CD4-positive, alpha-beta T cell treated with Interleukin-17A for 4 hours (primary cell): ENCODE measurements around the gene TMEM201.
"Not testable (repeated sequence)": the region's sequence is repeated elsewhere in the genome, so short reads cannot be mapped to it uniquely, and the experiment has no call there.

Source experiments
- DNase-seq: peaks from one replicate; pipeline ENCODE4 v3.0.0-alpha.2; 2020; ENCODE audit warnings: mixed read lengths

The TMEM201 gene, protein sequence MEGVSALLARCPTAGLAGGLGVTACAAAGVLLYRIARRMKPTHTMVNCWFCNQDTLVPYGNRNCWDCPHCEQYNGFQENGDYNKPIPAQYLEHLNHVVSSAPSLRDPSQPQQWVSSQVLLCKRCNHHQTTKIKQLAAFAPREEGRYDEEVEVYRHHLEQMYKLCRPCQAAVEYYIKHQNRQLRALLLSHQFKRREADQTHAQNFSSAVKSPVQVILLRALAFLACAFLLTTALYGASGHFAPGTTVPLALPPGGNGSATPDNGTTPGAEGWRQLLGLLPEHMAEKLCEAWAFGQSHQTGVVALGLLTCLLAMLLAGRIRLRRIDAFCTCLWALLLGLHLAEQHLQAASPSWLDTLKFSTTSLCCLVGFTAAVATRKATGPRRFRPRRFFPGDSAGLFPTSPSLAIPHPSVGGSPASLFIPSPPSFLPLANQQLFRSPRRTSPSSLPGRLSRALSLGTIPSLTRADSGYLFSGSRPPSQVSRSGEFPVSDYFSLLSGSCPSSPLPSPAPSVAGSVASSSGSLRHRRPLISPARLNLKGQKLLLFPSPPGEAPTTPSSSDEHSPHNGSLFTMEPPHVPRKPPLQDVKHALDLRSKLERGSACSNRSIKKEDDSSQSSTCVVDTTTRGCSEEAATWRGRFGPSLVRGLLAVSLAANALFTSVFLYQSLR

DNA sequence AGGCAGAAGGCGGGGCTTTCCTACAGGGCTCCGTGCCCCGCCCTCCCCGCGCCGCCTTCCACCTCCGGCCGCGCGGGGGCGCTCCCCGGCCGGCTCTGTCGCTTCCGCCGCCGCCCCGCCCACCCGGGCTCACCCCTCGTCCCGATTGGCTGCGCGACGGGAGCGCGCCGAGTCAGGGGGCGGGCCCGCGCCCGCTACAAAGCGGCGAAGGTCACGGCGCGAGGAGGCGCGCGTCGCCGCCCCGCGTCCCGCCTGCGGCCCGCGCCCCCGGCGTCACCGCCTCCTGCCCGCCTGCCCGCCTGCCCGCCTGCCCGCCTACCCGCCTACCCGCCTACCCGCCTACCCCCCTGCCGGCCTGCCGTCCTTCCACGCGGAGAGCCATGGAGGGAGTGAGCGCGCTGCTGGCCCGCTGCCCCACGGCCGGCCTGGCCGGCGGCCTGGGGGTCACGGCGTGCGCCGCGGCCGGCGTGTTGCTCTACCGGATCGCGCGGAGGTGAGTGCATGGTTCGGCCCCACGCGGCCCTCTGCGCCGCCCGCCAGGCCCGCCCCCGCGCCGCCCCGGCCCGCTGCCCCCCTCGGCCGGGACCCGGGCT is at the start of gene TMEM201:
TSS of gene TMEM201 (plus strand) at position 361 of the 593 bp plus-strand sequence. CDS start at position 381, 20 bp downstream.
- DNase-seq = peak; percentile 97

DNA sequence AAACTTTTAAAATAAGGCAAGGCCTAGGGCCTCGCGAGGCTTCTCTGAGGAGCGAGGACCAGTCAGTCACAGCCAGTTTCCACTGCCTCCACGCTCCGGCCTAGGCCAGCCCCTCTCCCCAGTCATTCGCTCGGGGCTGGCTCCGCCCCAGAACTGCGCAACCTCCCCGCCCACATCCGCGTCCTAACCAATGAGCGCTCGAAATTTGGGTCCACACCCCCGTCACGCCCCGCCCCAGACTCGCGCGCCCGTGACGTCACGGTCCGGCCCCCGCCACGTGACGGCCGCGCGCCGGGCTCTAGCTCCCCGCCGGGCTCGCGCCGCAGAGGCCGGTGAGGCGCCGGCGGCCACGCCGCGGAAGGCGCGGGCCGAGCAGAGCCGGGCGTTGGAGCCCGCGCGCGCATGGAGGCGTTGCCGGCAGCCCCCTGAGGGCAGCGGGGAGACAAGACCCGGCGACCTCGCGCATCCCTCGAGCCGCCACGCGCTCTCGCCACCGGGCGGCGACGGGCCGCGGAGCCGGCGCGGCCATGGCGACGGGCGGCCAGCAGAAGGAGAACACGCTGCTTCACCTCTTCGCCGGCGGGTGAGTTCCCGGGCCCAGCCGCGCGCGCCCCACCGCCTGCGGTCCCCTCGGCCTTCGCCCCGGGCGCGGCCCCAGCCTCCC is 49.4 kb upstream of the TMEM201 start, which contains the start of gene SLC25A33:
TSS of gene SLC25A33 (plus strand) at position 301 of the 664 bp plus-strand sequence. CDS start at position 528, 227 bp downstream.
- DNase-seq = peak; percentile 97

DNA sequence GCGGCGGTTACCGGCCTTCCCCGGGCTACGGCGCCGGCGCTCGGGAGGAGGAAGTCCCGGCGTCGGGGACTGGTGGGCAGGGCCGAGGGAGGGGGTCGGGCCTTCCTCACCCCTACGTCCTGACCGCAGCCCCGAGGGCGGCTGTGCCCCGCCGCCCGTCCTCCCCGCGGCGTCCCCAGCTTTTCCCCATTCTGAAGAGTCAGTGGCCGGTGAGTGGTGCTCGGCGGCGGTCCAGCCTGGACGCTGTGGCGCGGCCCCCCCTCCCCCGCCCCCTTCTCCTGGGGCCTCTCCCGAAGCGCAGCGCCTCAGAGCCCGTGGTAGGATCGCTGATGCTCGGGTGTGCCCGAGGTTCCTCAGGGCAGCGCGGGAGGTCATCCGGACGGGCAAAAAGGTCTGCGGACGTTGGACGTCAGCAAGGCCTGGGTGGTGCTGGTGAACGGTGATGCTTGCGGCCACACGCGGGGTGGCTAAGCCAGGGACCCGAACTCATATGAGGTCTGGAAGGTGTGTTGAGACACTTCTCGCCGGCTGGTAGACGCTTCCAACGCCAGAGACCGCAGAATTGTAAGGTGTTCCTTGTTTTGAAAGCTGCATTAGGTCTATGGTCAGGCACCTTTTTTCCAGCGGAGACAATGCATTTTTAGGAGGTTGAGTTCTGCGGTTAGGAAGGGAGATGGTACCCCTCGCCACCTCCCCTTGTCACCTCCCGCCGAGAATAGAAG is 48.7 kb upstream of the TMEM201 start:
- peak; percentile 60 for DNase-seq

DNA sequence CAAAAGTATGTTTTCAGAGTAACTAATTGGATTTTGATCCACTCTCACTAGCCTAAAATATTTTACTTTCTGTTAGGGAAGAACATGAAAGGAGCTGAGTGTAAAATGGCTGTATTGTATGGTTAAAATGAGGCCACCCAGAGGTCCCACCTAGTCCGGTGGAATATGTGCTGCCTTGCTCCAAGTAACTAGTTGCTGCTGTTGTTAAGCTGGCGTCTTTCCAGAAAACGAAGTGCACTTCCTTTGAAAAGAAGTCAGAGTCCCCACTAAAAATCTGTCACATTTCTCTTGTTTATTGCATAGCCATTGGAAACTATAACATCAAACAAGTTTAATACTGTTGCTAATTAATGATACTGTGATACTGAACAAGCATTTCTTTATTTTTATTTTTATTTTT is 46.3 kb upstream of the TMEM201 start:
- no peak for DNase-seq

DNA sequence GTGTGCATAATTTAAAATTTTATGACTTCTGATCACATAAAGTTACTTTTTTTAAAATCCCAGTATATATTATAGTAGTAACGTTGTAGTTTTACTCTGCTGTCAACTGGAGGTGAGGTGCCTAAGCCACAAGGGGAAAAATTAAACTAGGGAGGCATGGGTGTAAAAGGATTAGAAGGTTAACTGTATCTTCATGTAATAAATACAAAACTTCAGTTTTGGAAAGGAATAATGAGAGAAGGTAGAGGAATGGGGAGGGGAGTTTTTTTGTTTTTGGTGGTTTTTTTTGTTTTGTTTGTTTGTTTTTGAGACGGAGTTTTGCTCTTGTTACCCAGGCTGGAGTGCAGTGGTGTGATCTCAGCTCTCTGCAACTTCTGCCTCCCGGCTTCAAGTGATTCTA is 43.8 kb upstream of the TMEM201 start:
- DNase-seq = no peak

DNA sequence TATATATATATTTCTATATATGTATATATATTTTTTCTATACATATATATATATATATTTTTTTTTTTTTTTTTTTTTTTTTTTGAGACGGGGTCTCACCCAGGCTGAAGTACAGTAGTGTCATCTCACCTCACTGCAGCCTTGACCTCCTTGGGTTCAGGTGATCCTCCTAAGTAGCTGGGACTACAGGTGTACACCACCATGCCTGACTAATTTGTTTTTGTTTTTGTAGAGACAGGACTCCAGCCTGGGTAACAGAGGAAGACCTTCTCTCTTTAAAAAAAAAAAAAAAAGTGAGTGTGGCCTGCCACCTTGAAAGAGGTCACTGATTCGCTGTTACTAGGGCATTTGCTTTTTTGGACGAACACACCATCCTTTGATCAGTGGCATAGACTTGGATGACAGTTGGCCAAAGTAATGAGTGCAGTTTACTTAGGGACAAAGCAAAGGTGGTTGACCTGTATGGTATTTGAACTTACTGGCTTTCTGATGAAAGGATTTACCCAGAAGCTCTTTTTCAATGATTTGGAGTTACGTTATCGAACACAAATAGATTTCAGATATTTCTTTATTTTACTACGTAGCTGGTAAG is 38.7 kb upstream of the TMEM201 start:
- no peak for DNase-seq

DNA sequence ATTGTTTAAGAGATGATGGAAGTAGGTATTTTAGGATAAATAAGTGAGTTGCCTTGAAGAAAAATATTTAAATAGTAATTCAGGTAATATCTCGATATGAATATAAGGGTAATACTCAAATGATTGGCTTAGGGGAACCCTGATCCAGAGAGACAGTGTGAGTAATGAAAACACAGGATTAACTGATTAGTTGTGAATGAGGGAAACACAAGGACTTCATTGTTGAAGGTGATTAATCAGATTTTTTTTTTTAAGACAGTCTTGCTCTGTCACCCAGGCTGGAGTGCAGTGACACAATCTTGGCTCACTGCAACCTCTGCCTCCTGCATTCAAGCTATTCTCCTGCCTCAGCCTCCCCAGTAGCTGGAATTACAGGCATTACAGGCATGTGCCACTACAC is 36.7 kb upstream of the TMEM201 start:
- DNase-seq = no peak

DNA sequence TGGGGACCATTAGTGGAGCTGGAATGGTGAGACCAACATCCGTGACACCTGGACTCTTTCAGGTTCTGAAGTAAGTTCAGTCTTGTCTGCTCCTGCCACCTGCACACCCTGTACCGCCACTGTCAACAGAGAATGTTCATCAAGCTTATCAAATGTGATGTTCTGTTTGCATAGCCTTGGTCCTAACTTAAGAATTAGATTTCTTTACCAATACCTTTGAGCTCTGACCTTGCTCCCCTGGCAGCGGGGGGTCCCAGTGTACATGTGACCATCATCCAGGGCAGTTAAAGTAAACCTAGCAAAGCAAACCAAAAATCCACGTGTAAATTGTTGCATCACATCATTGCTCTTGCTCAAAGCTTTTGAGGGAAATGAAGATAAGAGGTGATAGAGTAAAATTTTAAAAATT is 35.0 kb upstream of the TMEM201 start:
- no peak for DNase-seq

DNA sequence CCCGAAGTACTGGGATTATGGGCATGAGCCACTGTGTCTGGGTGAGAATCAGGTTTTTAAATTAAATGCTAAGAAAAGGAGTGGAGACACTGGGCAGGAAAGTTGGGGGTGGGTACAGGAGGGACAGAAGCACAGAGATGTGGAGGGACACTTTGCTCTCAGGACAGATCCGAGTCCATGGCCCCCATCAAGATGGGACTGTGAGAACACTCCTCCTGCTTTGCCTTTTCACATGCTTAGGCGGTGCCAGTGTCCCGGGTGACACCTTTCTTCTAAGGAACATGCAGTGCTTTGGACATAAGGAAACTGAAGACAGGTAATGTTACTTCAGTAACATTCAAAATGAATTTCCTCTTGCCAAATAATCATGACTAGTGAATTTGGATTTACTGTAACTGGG is 32.8 kb upstream of the TMEM201 start:
- no peak for DNase-seq

DNA sequence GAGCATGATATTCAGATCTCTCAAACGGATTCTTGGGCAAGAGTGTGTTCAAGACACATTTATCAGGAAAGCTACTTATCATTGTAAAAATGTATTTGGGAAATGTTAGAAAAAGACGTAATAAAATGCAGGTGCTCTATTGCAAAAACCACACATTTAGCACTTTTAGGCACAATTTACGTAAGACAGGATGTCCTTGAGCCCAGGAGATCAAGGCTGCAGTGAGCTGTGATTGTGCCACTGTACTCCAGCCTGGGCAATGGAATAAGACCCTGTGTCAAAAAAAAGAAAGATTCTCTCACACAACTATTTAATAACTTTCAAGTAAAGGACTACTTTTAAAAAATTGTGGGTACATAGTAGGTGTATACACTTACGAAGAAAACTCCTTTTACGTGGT is 31.1 kb upstream of the TMEM201 start:
- DNase-seq = no peak

DNA sequence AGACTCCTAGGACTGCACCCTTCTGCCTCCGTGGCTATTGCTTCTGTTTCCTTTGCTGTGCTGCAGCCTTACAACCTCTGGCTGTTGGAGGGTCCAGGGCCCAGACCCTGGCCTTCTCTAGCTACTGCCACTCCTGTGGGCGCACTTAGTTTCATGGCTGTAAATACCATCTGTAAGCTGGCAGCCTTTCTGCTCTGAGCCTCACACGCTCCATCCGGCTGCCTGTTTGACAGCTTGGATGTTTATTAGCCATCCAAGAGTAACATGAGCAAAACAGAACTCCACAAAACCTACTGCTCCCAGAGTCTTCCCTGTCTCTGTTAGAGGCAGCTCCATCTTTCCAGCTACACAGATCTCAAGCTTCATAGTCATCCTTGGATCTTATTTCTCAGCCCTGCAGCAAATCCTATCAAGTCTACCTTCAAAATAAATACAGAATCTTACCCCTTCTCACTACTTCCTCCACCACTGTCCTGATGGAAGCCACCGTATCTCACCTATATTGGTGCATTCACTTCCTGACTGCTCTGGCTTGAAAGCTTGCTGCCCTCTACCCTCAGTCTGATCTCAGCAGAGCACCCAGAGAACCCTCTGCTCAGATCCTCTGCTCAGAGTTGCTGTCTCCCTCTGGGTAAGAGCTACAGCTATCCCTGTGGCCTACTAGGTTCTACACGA is 30.3 kb upstream of the TMEM201 start:
- peak; percentile 32 for DNase-seq

DNA sequence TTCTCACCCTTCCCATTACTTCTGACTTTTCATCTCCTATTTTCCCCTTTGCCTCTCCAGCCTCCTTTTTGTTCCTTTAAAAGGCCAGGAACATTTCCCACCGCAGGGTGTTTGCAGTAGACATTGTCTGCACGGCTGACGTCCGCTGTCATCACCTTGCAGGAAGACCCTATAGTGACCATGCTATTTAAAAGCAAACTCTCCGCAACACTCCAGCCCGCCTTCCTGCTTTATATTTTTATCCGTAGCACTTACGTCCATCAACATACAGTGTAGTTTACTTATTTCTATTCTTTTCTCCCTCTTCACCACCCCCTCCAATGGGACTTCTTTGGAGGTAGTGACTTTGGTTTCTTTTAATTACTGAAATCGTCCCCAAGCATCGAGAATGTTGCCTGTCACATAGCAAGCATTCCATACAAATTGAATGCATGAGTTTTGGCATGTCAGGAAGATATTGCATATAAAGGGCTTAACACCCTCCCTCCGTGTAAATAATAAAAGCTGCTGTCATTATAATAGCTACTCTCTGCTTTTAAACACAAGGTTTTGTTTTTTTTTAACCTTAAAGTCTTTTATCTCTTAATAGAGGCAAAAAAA is 29.7 kb upstream of the TMEM201 start:
- no peak for DNase-seq

DNA sequence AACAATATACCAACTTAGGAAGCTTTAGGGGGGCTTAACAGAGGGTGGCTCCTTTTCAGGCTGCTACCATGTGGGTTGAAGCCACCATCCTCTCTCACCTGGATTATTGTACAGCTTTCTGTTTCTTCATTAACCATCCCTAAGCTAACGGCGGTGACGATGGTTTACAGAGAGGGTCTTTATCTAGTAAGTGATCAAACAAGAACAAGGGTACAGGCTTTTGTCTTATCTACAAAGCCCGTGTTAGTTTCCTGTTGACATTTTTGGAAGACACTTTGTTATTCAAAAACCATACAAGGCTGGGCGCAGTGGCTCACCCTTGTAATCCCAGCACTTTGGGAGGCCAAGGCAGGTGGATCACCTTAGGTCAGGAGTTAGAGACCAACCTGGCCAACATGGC is 29.0 kb upstream of the TMEM201 start:
- DNase-seq = peak; percentile 5

DNA sequence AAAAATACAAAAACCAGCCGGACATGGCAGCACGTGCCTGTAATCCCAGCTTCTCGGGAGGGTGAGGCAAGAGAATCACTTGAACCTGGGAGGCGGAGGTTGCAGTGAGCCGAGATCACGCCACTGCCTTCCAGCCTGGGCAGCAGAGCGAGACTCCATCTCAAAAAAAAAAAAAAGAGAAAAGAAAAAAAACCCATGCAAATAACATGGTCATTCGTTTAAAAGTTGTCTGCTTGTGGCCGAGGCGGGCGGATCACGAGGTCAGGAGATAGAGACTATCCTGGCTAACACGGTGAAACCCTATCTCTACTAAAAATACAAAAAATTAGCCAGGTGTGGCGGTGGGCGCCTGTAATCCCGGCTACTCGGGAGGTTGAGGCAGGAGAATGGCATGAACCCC is 28.6 kb upstream of the TMEM201 start:
- not testable (repeated sequence) for DNase-seq

DNA sequence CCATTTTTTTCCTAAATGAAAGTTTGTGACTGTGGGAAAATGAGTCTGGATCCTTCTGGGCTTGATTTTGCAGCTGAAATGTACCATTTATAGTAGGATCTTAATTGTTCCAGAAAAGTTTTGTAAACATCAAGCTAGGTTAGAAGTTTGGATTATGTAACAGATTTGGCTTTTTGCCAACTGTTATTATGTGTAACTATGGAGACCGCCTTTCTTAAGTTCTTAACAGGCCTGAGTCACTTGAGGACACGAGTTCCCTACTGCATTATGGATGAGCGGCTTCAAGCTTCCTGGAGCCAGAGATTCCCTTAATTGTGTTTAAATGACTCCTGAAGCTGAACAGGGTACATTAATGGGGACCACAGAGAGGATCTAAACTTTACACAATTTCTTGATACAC is 27.3 kb upstream of the TMEM201 start:
- no peak for DNase-seq

DNA sequence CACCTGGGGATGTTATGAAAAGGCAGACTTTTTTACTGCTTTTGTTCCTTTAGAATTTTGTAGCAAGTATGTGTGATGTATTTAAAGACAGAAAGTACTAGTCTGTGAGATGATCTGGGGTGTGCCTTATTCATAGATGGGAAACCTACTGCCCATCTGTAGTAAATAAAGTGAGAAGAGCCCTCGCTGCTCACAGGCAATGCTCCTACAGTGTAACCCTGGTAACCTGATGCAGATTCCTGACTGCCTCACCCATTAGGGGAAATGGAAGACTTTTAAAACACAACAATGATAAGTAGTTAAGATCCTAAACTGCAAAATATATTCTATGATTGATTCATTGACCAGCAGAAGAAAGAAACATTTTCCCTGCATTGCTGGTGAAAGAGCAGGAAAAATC is 19.4 kb upstream of the TMEM201 start:
- DNase-seq = no peak

DNA sequence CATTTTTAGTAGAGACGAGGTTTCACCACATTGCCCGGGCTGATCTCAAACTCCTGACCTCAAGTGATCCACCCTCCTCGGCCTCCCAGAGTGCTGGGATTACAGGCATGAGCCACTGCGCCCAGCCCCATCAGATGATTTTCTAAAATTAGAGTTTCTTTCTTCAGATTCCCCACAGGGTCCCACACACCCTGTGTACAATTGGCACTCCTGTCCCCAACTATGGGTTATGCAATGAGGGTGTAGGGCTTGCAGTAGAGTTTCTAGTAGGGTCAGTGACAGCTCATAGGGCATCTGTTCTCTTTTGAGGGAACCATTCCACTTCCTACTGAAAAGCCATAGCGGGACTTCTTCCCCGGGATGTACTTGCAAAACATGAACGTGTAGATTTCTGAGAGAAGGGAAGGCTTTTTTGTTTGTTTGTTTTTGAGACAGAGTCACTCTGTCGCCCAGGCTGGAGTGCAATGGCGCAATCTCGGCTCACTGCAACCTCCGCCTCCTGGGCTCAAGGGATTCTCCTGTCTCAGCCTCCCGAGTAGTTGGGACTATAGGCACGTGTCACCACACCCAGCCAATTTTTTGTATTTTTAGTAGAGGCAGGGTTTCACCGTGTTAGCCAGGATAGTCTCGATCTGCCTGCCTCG is 17.7 kb upstream of the TMEM201 start:
- not testable (repeated sequence) for DNase-seq

DNA sequence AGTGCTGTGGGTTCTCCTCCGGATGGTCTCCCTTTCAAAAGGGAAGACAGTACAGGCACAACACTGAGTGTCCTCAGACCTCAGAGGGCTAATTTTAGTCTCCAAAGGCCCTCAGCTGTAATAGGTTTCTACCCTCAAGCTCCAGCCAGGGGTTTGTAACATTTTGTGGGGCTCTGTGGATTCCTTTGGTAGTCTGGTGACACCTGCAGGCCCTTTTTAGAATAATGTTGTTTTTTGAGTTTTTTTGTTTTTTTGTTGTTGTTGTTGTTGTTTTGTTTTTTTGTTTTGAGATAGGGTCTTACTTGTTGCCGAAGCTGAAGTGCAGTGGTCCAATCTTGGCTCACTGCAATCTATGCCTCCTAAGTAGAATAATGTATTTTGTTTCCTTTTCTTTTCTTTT is 15.0 kb upstream of the TMEM201 start:
- DNase-seq = no peak

DNA sequence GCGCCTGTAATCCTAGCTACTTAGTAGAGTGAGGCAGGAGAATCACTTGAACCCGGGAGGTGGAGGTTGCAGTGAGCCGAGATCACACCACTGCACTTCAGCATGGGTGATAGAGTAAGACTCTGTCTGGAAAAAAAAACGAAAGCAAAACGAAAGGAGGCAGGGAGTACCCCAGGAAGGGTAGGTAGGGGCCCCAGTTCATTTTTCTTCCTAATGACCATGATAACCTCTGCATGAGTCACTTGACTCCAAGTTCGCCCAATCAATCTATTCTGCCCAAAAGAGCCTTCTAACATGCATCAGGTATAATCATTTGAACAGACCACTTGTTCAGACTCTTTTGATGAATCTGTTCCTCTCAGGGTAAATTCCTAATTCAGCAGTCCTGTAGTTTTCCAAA is 13.2 kb upstream of the TMEM201 start:
- DNase-seq = no peak

DNA sequence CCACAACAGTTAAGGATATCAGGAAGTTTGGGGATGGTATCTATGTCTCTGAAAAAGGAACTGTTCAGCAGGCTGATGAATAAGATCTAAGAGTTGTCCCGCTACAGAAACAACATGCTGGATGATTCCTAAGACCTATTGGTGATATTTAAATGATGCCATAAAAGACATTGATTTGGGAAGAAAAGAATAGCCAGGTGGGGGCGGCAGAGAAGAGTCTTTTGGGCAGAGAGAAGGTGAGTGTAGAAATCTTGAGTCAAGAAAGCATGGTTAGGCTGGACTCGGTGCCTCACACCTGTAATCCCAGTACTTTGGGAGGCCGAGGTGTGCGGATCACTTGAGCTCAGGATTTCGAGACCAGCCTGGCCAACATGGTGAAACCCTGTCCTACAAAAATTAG is 11.8 kb upstream of the TMEM201 start:
- DNase-seq = no peak

DNA sequence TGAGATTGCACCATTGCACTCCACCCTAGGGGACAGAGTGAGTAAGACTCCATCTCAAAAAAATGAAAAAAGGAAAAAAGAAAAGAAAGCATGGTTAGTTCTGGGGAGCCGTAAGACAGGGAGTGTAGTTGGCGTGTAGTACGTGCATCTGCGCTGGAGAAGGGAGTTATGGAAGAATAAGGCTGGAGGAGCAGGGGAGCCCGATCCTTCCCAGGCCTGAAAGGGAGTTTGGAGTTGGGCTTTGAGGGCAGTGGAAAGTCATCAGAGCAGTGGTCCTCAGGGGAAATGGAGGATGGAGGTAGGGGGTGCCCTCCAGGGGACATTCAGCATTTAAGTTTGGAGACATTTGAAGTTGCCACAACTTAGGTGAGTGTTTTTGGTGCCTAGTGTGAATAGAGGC is 11.3 kb upstream of the TMEM201 start:
- no peak for DNase-seq
